Renal cortical epithelial cell (primary cell): Measurements from ENCODE around the gene MED13. TPM values are rescaled to one million over a fixed set of nuclear protein-coding genes. Genes with fewer than 3 reads are reported as not detected.
A peak's percentile ranks its signal among the peaks of the same experiment; 100 is the strongest.
"Not testable (repeated sequence)": the region's sequence is repeated elsewhere in the genome, so short reads cannot be mapped to it uniquely, and the experiment has no call there.

Source experiments
- DNase-seq: peaks from one replicate; pipeline ENCODE4 v3.0.0-alpha.2; 2011; ENCODE audit warnings: low read depth
- total RNA-seq: library from RNA; depleted of rRNA; stranded (reverse); fragments of >200 nt; gene quantifications from 2 replicates; pipeline ENCODE4 v1.2.3, GENCODE V29; 2014

Gene MED13
- total RNA-seq, 1 donor from 2014 or later: 81.0 TPM

DNA sequence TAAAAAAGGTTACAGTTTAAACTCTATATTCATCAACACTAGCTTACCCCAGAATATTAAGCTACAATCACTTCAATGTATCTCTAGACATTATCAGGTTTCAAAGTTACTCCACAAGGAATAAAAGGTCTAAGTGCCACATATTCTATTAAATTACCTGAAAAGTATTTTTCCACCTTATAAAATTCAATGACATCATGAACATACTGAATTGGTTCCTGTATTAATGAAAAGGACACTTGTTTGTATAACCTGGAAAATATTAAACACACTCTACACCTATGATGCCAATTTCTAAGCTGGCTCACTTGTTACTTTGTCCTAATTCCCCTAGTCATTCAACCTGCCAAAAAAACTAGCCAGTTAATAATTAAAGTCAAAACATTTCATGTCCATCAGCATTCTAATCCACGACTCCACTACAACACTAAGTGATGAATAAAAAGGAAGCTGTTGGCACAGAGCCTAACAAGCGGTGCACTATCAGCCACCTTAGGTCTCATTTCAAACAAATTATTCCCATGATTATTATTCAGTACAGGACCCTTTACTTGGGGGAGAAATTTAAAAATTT is 12.2 kb downstream of the MED13 start:
- DNase-seq: peak; percentile 84

DNA sequence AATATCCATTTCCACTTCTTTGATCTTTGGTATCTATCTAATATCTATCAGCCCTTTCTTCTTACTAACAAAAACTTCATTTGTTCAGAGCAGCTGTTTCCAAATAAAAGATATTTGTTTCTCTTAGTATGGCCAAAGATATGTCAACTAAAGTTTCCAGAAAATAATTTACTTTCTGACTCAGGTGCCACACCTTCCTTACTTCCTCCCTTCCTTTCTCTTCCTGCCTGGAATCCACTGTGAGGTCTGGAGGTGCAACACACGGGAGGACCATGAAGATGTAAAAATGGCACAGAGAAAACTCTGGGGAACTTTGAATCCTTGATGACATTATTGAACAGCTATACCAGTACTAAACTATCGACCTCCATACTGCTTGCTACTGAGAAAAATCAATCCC is 14.0 kb downstream of the MED13 start:
- no peak for DNase-seq

DNA sequence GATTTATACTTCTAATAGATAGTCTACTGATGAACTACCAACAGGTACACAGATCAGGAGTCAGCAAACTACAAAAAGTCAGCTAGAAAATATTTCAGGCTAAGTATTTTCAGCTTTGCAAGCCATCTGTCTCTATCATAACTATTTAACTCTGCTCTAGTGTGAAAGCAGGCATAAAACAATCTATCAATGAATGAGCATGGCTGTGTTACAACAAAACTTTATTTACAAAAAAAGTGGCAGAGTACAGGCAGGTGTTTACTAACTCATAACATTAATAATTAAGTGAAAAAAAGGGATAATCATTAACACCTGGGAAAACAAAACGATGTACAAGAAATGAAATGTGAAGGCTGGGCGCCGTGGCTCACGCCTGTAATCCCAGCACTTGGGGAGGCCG is 15.8 kb downstream of the MED13 start:
- peak; percentile 22 for DNase-seq

DNA sequence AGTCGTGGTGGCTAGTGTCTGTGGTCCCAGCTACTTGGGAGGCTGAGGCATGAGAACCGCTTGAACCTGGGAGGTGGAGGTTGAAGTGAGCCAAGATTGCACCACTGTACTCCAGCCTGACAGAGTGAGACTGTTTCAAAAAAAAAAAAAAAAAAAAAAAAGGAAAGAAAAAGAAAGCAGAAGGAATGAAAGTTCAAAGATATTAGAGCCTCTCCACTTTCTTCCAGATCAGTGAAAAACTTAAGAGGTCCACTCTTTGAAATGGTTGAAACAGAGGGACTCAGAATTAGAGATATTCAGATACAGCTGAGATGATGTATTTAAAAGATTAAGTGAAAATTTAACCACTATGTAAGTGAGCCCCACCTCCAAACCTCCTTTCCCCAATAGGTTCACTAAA is 16.8 kb downstream of the MED13 start:
- no peak for DNase-seq

DNA sequence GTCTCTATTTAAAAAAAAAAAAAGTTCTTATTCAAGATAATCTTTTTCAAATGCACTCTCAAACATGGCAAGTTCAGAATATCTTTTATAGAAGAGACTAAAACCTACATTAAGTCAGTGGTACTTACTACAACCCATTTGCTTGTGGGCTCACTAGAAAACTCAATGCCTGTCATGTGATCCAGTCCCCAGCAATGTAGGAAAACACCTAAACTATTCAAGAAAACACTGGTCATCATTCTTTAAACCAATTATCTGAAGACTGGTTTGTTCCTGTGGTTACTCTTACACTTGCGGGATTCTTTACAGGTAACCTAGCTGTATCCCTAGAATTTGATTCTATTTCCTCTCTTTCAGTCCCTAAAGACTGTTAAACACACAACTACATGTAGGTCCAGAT is 19.6 kb downstream of the MED13 start:
- DNase-seq: peak; percentile 55

DNA sequence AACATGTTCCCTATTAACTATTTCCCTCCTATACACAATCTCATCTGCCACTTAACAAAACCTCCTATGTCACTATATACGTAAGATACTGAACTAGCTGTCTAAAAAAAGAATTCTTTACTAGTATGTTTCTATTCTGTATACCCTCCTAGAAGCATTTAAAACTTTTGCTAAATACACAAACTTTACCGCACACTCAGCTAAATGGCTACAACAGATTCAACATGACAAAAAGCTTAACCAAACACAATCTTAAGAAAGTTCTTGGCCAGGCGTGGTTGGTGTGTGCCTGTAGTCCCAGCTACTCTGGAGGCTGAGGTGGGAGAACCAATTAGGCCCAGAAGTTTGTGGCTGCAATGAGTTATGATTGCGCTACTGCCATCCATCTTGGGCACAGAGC is 20.0 kb downstream of the MED13 start:
- DNase-seq: no peak

DNA sequence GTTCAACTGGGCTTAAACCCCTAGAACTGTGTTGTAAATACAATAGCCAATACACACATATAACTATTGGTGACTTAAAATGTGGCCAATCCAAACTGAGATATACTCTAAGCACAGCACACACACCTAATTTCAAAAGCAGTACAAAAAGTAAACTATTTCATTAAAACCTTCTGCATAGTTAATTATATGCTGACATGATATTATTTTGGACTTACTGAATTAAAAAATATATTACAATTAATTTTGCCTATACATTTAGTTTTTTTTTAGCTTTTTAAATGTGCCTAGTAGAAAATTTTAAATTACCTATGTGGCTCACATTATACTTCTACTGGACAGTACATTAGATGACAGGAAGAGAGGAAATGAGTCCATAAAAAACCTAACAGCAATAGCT is 21.5 kb downstream of the MED13 start:
- DNase-seq: no peak

DNA sequence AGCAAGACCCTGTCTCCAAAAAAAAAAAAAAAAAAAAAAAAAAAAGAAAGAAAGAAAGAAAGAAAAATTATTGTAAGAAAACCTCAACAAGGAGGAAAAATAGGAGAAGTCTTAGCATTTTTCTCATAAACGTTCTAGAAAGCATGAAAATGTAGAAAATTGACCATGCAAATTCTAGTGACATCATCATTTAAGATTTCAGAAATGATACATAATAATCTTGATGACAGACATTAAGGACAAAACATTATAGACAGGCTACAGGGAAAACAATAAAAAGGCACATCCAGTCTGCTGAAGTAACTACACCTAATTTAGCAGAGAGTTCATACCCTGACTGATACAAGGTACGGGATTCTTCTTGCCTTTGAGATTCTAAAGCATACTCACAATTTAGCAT is 21.9 kb downstream of the MED13 start:
- no peak for DNase-seq

DNA sequence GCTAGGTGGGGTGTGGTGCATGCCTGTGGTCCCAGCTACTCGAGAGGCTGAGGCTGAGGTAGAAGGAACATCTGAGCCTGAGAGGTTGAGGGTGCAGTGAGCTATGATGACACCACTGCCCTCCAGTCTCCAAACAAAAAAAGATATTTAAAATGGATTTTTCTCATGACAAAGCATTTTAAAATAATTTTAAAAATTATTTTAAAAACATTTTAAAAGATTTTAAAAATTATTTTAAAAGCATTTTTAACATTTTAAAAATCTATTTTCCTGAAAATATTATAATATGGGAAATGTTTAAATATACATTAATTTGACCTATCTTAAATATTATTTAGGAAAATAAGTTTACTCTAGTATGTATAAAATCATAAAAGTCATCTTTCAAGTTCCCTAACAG is 26.8 kb downstream of the MED13 start:
- DNase-seq: no peak

DNA sequence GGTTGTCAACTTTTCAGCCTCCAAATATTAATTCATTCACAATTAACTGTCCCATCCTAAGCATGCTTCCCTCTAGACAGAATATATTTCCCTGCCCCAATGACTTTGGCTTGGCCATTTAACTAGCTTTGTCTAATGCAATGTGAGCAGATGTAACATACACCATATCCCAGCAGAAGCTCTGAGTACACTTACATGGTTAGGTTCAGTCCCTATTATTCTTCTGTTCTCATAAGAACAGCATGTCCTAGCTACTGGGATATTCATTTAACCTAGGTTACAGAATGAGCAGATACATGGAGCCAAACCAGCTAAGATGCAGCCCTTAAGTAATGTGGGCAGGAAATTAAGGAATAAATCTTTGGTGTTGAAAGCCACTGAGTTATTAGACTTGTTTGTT is 31.8 kb downstream of the MED13 start:
- no peak for DNase-seq

DNA sequence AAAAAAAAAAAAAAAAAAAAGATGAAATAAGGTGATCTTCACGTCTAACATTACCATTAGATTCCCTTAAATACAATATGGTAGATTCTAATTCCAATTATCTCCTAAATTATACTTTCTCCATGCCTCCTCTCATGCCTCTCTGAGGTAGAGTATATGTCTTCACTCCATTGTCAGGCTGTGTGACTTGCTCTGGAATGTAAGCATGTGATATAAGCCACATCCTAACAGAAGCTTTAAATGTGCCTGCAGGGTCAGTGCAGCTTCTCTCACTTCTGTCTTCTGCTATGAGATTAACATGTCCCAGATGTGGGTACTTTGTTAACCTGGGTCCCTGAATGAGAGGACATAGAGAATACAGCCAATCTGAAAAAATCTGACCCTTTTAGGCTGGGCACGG is 32.6 kb downstream of the MED13 start:
- DNase-seq: no peak

DNA sequence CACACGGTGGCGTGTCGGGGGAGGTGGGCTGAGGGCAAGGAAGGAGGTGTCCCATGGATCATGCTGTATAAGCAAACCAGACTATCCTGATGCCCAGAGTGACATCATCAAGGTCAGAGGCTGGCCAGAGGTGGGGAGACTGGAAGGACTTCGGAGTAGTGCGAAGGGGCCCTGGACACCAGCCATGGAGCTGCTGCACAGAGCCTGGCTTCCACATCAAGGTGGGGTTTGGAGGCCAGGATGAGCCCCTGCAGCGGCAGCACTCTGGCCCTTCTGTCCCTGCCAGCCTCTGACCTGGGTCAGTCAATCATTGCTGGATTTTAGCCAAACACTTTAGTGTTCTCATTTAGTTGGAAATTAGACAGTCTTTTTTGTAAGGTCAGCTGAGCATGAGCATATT is 34.8 kb downstream of the MED13 start:
- DNase-seq: no peak

DNA sequence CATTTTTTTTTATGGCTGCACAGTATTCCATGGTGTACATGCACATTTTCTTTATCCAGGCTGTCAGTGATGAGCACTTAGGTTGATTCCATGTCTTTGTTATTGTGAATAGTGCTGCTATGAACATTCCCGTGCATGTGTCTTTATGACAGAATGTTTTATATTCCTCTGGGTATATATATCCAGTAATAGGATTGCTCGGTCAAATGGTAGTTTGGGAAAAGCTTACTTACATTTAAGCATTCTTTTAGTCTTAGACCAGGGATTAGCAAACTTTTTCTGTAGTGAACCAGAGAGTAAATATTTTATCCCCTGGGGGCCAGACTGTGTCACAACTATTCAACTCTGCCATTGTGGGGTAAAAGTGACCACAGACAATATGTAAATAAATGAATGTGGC is 40.2 kb downstream of the MED13 start:
- DNase-seq: no peak

DNA sequence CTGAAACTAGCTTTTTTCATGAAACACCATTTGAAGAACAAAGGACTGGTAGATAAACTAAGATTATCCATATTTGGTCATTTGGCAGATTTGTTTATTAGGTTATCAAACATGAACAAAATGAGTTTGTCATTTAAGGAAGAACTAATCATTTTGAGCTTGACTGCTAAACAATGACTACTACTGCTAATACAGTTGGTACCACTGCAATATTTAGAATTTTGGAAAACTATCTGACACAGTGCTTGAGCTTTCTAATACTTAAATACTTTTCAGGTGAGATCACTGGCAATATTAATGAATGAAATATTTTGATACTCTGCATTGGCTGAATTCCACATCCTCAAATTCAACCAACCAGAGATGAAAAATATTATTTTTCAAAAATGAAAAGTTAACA is 47.2 kb downstream of the MED13 start:
- no peak for DNase-seq

DNA sequence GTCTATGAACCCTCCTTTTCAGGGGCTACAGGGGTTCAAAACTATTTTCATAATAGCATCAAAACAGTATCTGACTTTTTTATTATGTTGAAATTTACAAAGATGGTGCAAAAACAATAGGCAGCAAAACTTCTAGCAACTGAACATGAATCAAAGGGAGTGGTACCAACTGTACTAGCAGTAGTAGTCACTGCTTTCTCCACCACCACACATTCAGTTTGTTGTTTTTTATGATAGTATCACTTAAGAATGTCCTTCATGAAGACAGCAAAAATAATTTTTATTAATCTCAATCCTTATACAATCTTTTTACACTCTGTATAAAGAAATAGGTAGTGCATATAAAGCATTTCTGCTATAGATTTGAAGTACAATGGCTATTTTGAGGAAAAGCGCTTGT is 47.6 kb downstream of the MED13 start:
- DNase-seq: peak; percentile 13

DNA sequence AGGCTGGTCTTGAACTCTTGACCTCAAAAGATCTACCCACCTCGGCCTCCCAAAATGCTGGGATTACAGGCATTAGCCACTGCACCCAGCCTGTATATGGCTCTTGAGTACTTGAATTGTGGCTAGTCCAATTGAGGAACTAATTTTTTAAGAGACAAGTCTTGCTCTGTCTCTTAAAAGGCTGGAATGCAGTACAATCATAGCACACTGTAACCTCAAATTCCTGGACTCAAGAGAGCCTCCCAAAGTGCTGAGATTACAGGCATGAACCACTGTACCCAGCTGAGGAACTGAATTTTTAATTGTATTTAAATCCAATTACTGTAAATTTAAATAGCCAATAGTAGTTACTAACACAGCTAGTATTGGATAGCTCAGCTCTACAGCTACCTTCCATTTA is 50.6 kb downstream of the MED13 start:
- no peak for DNase-seq

DNA sequence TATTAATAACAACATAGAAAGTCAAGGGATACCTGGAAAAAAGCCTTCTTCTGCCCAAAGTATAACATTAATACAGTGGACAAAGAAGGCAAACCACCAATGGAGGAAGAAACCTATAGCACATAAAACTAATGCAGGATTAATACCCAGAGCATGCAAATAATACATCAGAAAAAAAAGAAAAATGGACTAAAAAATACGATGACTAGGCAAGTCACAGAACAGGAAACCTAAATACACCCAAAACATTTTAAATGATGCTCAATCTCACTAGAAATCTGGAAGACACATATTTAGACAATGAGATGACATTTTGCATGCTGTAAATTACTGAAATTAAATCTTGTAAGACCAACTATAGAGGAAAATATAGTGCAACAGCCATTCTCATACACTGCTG is 55.9 kb downstream of the MED13 start:
- DNase-seq: no peak

DNA sequence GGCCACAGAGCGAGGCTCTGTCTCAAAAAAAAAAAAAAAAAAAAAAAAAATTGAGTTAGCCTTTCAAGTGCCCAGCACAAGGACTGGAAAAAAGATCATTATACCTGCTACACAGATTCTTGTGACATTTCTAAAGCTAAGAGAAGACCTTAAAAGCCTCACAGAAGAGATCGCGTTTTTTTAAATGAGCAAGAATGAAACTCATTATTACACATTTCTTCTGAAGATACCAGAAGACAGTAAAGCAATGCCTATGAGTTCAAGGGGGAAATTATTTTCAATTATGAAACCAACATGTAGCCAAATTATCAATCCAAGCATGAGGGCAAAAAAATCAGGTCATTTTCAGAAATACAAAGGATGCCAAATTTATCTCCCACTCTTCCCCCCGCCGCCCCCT is 56.8 kb downstream of the MED13 start:
- no peak for DNase-seq

DNA sequence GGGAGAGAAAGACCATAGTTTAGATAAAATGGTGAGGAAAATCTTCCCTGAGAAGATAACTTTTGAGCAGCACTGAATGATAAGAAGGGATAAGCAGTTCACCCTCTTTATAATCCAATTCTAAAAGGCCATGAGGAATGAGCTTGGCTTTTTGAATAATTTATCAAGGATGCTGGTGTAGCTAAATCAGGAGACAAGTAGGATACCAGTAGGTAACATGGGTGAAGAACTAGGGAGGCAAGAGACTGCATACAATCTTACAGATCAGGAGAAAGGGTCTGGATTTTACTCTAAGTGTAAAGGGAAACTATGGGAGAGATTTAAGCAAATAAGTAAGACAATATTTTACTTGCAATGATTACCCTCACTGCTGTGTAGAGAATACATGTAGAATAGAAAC is 60.7 kb downstream of the MED13 start:
- no peak for DNase-seq

DNA sequence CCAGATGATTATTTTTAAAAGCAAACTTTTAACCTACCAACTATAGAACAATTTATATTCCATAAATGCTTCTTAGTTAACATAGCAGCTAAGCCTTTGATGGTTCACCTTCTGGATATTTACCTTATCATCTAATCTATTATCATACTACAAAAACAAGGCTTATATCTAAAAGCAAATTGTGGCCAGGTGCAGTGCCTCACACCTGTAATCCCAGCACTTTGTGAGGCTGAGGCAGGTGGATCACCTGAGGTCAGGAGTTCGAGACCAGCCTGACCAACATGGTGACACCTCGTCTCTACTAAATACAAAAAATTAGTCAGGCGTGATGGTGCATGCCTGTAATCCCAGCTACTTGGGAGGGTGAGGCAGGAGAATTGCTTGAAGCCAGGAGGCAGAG is 61.9 kb downstream of the MED13 start:
- DNase-seq: not testable (repeated sequence)

DNA sequence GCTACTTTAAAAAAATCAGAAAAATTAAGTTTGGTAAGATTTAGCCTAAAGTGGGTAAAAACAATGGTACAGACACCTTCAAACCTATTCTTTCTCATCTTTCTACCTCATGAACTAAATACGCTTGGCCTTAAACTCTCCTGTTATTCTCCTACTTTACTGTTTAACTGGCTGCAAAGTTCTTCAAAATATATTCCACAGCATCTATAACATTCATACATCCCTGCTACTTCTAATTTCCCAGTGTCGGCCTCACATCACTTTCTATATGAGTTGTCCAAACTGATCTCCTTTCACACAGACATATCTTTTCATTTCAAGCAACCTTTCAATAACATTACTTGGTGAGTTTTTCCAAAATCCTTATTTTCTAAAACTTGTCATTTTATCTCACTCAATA is 64.0 kb downstream of the MED13 start:
- DNase-seq: no peak

DNA sequence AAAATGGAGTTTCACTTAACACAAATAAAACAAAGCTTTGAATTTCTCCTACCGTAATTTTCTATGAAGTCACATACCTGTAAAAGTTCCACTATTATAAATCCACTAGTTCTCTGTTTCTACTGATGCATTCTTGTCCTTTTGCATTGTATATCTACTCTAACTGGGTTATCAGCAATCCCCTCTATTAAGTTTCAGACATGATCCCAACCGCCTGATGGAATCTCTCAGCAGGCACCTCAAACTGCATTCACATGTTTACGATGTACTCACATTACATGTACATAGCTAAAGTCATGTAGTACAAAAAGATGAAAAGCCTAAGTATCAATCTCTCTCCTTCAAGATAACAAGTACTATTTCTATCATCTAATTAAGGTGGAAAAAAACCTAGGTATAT is 64.9 kb downstream of the MED13 start:
- no peak for DNase-seq

DNA sequence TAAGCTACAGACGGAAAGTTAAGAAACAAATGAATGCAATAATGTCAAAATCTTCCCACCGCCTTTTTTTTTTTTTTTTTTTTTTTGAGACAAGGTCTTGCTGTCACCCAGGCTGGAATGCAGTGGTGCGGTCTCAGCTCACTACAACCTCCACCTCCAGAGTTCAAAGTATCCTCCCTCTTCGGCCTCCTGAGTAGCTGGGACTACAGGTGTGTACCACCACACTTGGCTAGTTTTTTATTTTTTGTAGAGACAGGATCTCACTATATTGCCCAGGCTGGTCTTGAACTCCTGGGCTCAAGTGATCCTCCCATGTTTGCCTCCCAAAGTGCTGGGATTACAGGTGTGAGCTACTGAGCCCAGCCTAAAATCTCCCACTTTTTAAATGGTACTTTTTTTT is 66.5 kb downstream of the MED13 start:
- DNase-seq: not testable (repeated sequence)

DNA sequence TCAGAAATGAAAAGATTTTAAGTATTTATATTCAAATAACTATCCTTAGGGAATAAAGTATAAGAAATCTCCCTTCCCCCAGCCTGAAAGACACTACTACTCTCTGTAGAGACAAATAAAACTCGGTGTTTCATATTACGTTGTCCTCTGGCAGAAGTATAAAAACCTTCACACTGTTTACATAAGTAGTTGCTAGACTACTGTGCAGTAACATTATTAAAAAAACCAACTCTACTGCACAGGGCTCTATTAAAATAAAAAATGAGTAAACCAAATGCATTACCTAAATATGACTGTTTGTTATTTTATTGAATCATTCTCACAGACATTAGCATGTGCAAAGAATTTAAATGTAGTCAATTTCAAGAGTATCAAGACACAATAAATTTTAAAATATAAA is 67.4 kb downstream of the MED13 start:
- DNase-seq: peak; percentile 19
